HG03565 (cell line): Measurements from ENCODE around the gene CKLF.
"Not testable (repeated sequence)": the region's sequence is repeated elsewhere in the genome, so short reads cannot be mapped to it uniquely, and the experiment has no call there.

Source experiments
- ATAC-seq: cut with Tn5 transposase; IDR thresholded peaks from one replicate; pipeline ENCODE4 v1.9.1; 2021; ENCODE audit warnings: mild to moderate bottlenecking, moderate library complexity; ENCODE audit not compliant: unreplicated experiment

The CKLF gene

GRCh38 chr16:66592241-66592640 lies 39.9 kb downstream of the CKLF start:
- no peak for ATAC-seq

DNA sequence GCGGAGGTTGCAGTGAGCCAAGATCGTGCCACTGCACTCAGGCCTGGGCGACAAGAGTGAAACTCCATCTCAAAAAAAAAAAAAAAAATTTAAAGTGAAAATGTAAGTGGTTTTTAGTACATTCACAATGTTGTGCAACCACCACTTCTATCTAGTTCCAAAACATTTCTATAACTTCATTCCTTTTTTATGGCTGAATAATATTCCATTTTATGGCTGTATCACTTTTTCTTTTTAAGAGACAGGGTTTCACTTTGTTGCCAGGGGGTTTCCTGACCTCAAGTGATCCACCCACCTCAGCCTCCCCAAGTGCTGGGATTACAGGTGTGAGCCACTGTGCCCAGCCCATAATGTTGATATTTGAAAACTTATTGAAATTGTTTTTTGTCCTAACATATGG lies 40.4 kb downstream of the CKLF start:
- no peak for ATAC-seq

- ATAC-seq: no peak
Measured at GRCh38 chr16:66594739-66595138, 42.4 kb downstream of the CKLF start.

- ATAC-seq: not testable (repeated sequence)
Measured at GRCh38 chr16:66596559-66596958, 44.2 kb downstream of the CKLF start.

GRCh38 chr16:66596986-66597848 lies 44.8 kb downstream of the CKLF start:
- ATAC-seq: no peak

DNA sequence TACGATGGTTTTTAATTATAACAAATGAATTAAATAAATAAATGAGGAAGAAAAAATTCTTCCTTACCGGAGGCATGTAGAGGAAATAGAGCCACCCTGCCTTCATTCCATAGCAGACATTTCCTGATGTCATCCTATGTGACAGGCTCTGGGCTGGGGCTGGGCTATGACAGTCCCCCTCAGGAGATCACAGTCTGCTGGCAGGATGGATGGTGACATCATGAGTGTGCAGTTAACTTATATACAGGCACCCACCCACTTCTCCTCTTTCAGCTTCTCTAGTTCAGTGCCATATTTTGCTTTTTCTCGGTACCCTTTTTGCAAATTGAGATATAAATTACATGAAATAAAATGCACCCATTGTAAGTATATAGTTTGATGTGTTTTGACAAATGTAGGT lies 45.7 kb downstream of the CKLF start:
- no peak for ATAC-seq

GRCh38 chr16:66599726-66600125 lies 47.4 kb downstream of the CKLF start:
- no peak for ATAC-seq

GRCh38 chr16:66600477-66600876 lies 48.1 kb downstream of the CKLF start:
- no peak for ATAC-seq

DNA sequence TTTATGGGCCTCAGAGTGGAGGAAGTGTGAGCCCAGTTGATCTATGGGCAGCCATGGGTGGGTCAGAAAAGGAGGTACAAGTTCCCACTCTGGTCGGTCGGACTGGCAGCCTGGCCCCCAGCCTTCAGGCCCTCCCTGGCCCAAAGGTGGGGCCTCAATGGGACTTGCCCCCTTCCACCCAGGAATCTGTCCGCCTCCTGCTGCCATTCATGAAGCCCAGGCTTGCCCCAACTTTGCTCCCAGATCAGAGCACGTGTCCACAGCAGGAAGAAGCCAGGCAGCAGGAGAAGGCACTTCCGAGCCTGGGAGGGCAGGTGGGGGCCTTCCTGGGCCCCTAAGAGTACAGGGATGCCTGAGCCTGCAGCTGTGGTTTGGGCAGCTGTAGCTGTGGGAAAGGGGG lies 49.1 kb downstream of the CKLF start:
- ATAC-seq: no peak

DNA sequence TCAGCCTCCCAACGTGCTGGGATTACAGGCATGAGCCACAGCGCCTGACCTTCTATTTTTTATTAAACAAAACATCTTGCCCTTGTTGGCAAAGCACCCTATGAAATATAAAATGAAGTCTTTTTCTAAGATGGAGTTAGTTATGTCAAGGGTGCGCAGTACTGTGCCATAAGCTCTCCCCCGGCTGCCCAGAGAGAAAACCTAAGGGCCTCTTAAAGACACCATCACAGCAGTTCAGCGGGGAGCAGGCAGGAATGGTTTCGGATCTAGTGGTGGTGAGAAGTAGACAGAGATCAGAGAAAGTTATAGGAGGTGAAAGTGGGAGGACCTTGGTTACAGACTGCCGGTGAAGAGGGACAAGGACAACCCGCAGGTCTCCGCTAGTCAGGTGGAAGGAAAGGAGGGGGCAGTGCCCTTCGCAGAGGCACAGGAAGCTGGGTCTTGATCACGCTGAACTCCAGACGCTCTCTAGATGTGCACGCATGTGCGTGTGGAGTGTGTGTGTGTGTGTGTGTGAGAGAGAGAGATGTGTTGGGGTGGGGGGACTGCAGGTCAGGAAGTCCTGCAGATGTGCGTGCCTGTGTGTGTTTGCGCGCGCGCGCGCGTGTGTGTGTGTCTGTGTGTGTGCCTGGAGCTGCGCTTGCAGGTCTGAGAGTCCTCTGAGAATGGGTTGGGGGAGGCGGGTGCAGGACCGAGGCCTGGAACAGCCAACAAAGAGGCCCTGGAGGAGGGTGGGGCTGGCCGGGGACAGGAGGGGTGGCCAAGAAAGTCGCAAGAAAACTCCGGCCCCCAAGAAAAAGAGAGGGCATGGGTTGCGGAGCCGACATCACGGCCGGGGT lies 51.4 kb downstream of the CKLF start:
- ATAC-seq: no peak

DNA sequence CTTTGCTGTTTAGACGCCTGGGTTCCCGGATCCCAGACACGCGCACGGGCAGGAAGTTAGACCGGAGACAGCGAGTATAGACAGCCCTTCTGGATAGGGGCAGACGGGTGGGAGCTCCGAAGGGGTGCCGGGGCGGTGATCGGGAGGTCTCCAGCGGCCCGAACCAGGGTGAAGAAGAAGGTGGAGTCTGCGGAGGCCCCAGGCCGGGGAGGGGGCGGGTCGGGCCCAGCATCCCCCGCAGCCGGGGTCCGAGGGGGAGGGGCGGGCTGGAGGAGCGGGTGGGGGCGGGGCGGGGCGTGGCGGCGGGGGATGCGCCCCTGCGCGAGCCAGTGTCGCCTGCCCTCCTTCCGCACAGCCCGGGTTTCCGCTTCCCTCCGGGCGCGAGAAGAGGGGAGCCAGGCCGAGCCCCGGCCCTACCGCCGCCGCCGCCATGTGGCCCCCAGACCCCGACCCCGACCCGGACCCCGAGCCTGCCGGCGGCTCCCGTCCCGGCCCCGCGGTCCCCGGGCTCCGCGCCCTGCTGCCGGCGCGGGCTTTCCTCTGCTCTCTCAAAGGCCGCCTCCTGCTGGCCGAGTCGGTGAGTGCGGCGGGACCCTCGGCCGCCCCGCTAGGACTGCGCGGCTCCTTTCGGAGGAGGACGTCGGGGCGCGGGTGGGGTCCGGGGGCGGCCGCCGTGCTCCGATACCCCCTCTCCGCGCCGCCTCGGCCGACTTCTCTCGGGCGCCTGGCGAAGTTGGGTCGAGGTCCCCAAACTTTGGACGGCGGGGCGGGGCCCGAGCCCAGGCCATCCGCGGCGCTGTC lies 52.2 kb downstream of the CKLF start, which contains the start of gene CMTM3:
Gene CMTM3, plus strand, starts transcription at position 329 of the 801 bp plus-strand sequence. Its CDS starts 102 bp downstream, at position 431.
- ATAC-seq: no peak

GRCh38 chr16:66605177-66605978 lies 53.0 kb downstream of the CKLF start:
- no peak for ATAC-seq

GRCh38 chr16:66605979-66606751 lies 53.8 kb downstream of the CKLF start:
- ATAC-seq: peak; percentile 59

DNA sequence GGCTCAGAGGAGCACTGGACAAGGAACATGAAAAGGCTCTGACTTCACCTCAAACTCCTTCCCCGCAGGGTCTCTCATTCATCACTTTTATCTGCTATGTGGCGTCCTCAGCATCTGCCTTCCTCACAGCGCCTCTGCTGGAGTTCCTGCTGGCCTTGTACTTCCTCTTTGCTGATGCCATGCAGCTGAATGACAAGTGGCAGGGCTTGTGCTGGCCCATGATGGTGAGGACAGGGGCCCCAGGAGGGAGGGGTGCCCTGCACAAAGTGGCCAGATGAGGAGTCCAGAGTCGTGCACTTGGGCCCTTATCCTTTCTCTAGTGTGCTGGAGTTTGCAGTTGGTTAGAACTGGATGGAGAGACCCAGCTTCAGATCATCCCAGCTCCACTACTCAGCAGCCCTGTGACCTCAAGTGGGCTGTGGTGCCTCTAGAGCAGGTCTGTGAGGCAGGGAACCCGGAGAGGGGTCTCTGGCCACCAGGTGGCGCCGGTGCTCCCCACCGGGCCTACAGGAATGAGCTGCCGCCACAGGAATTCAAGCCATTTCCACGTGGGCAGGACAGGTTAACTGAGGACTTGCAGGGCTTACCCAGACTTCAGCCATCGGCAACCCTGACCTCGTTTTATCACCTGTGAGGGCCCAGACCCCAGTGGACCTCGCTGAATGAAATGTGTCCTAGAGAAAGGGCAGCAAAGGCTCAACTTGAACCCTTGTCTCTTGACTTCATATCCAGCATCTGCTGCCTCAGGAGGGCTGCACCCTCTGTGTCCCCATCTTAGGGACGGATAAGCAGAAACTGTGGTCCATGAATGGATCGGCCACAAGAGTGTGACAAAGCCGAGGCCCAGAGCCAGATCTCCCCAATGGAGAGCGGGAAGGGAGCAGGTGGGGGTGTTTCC lies 56.1 kb downstream of the CKLF start:
- no peak for ATAC-seq

GRCh38 chr16:66609139-66609510 lies 56.7 kb downstream of the CKLF start:
- ATAC-seq: no peak

DNA sequence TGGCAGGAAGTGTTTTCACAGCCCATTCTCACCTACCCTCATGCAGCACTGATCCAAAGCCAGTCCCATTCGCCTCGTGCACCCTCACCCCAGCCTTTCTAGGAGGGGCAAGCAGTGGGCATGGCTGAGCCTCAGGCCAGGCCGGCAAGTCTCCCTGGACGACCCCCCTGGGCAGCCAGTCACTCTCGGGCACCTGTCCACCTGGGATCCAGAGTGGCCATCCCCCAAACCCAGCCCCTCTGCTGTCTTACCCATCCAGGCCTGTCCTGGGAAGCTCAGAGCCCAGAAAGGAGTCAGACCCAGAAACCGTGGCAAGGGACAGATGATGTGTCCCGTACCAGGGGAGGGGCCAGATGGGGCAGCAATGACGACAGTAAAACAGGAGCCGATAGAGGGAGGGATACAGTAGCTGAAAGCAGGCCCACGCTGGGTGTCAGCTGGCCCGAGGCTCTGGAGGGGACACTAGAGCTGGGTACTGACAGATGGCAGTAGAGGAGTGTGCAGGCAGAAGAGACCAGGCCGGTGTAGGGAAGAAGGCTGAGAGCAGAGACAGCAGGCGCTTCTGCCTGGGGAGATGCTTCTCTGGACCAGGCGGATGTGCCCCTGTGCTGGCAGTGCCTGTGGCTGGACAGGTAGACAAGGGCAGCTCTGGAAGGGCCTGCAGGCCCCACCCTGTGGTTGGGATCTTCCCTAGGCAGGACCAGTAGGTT lies 57.9 kb downstream of the CKLF start:
- ATAC-seq: no peak

DNA sequence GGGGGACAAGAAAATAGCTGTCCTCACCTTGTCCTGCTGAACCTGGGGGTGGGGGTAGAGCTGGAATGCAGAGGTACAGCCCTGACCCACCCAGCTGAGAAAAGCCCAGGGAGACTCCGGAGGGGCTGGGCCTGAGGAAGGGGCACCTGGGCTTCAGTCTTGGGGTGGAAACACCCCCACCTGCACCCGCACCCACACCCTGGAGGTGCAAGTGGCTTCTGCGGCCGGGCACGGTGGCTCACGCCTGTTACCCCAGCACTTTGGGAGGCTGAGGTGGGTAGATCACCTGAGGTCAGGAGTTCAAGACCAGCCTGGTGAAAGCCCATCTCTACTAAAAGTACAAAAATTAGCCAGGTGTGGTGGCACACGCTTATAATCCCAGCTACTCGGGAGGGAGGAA lies 59.5 kb downstream of the CKLF start:
- ATAC-seq: not testable (repeated sequence)

GRCh38 chr16:66612422-66612821 lies 60.0 kb downstream of the CKLF start:
- no peak for ATAC-seq
